Parathyroid adenoma (tissue), 2 donors: Measurements from ENCODE around the gene PLA2G2F.

Source experiments
- H2AFZ ChIP-seq: fragments of 300-600 bp; sonication (generic); one replicate; pipeline ENCODE4 v1.7.0; 2017; ENCODE audit warnings: antibody characterized with exemption, mild to moderate bottlenecking
- H3K27ac ChIP-seq: fragments of 300-600 bp; sonication (generic); one replicate; pipeline ENCODE4 v1.7.0; 2017
- H3K27me3 ChIP-seq: fragments of 300-600 bp; sonication (generic); one replicate; pipeline ENCODE4 v1.7.0; 2017; ENCODE audit warnings: low read length; ENCODE audit not compliant: control insufficient read depth, insufficient read depth
- H3K36me3 ChIP-seq: fragments of 300-600 bp; sonication (generic); one replicate; pipeline ENCODE4 v1.7.0; 2017; ENCODE audit warnings: low read length; ENCODE audit not compliant: control insufficient read depth, insufficient read depth
- H3K4me1 ChIP-seq: fragments of 300-600 bp; sonication (generic); one replicate; pipeline ENCODE4 v1.7.0; 2017; ENCODE audit warnings: control low read depth
- H3K4me2 ChIP-seq: fragments of 300-600 bp; sonication (generic); one replicate; pipeline ENCODE4 v1.7.0; 2017; ENCODE audit warnings: low read length
- H3K4me3 ChIP-seq: fragments of 300-600 bp; sonication (generic); one replicate; pipeline ENCODE4 v1.7.0; 2017; ENCODE audit warnings: low read depth, low read length
- H3K79me2 ChIP-seq: fragments of 300-600 bp; sonication (generic); one replicate; pipeline ENCODE4 v1.7.0; 2017; ENCODE audit warnings: control low read depth
- H3K9ac ChIP-seq: fragments of 300-600 bp; sonication (generic); one replicate; pipeline ENCODE4 v1.7.0; 2017; ENCODE audit warnings: mild to moderate bottlenecking
- H3K9me3 ChIP-seq: fragments of 300-600 bp; sonication (generic); one replicate; pipeline ENCODE4 v1.7.0; 2017; ENCODE audit warnings: low read length; ENCODE audit not compliant: control insufficient read depth
- TF ChIP-seq, protein P1 (sequence below): fragments of 300-600 bp; sonication (generic); IDR thresholded peaks from one replicate; pipeline ENCODE4 v1.7.0; 2017; ENCODE audit warnings: antibody characterized with exemption, mild to moderate bottlenecking
- donor health status: primary hyperparathyroidism.

The PLA2G2F gene

DNA sequence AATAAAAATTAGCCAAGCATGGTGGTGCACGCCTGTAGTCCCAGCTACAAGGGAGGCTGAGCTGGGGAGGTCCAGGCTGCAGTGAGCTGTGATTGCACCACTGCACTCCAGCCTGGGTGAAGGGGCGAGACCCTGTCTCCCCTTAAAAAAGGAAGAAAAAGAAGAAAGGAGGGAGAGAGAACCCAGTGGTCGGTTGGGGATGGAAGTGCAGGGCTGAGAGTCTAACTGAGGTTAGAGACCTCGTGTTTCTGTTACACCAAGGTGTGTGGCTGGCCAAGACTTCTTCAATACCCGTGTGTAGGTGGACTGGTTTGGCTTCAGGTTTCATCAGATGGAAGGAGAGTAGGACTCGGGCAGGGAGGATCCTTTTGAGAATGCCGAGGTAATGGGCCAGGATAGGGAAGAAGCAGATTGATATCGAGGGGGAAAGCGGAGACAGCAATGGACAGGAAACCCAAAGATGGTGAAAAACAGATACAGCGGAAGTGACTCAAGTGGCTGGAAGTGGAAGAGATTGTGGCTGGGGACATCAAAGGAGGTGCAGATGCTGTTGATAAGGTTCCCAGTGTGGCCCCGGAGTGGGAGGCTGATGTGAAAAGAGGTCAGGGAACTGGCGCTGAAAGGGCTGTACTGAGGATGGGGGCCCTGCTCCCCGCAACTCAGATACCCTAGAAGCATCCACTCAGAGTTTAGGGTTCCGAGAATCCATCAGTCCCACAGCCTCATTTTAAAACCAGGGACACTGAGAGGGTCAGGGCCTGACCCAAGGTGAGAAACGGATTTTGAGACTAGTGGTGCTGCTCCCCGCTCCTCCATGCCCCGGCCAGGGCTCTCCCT, 46.1 kb downstream of the PLA2G2F start:
- TF ChIP-seq, protein P1, sequence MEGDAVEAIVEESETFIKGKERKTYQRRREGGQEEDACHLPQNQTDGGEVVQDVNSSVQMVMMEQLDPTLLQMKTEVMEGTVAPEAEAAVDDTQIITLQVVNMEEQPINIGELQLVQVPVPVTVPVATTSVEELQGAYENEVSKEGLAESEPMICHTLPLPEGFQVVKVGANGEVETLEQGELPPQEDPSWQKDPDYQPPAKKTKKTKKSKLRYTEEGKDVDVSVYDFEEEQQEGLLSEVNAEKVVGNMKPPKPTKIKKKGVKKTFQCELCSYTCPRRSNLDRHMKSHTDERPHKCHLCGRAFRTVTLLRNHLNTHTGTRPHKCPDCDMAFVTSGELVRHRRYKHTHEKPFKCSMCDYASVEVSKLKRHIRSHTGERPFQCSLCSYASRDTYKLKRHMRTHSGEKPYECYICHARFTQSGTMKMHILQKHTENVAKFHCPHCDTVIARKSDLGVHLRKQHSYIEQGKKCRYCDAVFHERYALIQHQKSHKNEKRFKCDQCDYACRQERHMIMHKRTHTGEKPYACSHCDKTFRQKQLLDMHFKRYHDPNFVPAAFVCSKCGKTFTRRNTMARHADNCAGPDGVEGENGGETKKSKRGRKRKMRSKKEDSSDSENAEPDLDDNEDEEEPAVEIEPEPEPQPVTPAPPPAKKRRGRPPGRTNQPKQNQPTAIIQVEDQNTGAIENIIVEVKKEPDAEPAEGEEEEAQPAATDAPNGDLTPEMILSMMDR: no peak
- Histone ChIP-seq H3K4me3 (peak overlapping the region; percentile 20), H3K27ac (peak overlapping the region; percentile 80)

DNA sequence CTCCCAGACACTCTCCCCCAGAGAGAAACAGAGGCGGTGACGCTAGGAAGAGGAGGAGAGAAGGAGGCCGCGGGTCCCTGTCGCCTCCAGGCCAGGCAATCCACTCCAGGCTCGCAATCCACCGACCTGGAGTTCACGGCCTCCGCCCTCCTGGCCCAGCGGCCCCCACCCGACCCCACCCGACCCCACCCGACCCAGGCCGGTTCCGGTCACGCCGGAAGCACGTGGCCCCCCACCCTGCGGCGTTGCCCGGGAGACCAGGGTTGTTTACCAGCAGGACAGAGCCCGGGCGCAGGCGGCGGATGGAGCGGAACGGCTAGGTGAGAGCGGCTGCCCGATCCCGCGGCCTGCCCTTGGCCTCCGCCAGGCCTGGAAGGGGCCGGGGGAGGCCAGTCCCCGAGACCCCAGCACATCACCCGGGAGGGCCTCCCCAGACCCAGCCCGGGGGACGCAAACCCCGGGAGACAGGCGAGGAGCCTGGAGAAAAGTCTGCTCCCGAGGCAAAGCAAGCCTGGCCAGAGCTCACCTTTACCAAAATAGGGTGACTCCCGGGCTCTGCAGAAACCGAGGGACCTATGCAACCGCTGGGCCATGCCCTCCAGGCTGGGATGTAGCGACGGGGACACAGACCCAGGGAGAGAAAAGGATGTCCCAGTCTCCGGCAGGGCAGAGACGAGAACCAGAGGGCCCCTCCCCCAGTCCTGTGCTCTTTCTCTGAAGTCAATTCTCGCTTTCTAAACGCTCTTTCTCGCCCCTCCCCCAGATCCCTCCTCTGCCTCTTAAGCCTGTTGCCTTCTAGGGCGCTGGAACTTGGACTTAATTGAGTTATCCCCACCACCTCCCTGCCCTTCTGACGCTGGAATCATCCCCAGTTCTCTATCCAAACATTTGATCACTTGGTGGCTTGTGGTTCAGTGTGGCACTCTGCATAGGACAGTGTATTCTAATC, 47.0 kb downstream of the PLA2G2F start, which contains the start of the genes PLA2G2C and UBXN10:
PLA2G2C (minus strand) TSS at position 685 of the 949 bp plus-strand sequence. CDS start 9,155 bp downstream, outside the sequence.
UBXN10 (plus strand) TSS at position 263 of the 949 bp plus-strand sequence. CDS start 4,466 bp downstream, outside the sequence.
- H3K4me3 ChIP-seq: peak within 1 kb of the TSS; percentile 83
- peaks cover 6% of the 10 kb centered on the region for H3K4me1 ChIP-seq
- H3K9ac ChIP-seq: peak within 1 kb of the TSS; percentile 17
- H3K9me3 ChIP-seq: no peaks in the 10 kb centered on the region
- no peaks in the 10 kb centered on the region for H3K27me3 ChIP-seq
- peak within 1 kb of the TSS; percentile 100 for H3K4me2 ChIP-seq
- H3K36me3 ChIP-seq: no peaks in the 10 kb centered on the region
- peak within 1 kb of the TSS; percentile 80 for H3K27ac ChIP-seq
- peak within 1 kb of the TSS; percentile 81 for H2AFZ ChIP-seq
- TF ChIP-seq, protein P1: no peak
- H3K79me2 ChIP-seq: no peaks in the 10 kb centered on the region

More for the DNA sequence above, 46.1 kb downstream of the PLA2G2F start:
- Histone ChIP-seq H3K4me2 (peak overlapping the region; percentile 68), H3K27me3 (no peaks in the 10 kb centered on the region), H3K79me2 (no peaks in the 10 kb centered on the region), H3K4me1 (peaks cover 6% of the 10 kb centered on the region), H2AFZ (peak overlapping the region; percentile 52), H3K36me3 (no peaks in the 10 kb centered on the region), H3K9me3 (no peaks in the 10 kb centered on the region), H3K9ac (no peak overlapping the region)

DNA sequence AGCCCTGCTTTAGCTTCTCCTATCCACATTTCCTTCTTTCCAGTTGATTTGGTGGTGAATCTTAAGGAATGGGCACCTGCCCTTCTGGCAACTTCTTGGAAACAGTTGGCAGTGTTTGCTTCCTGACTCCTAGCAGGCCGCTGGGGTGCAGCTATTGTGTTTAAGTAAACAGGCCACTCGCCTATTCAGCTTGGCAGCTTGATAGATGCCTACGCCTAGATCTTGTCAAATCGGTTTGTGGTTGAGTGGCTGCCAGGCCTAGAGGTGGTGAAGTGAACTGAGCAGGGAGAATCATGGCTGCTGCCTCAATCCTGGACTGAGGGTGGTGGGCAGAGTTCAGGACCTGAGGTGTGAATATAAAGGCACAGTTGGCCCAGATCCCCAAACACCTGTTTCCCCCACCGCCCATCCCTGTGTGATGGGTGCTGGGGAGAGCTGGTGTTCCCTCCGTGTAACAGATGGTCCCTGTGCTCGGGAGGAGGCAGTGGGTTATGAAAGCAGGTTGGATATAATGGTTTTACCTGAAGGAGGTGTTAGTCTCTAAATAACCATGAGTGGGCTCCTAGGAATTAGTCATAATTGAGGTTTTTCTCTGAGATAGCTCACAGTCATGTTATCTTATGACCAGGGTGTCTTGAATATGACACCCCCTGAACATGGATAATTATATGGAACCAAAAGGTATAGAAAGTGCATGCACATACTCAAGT, 48.1 kb downstream of the PLA2G2F start:
- H3K27me3 ChIP-seq: no peaks in the 10 kb centered on the region

DNA sequence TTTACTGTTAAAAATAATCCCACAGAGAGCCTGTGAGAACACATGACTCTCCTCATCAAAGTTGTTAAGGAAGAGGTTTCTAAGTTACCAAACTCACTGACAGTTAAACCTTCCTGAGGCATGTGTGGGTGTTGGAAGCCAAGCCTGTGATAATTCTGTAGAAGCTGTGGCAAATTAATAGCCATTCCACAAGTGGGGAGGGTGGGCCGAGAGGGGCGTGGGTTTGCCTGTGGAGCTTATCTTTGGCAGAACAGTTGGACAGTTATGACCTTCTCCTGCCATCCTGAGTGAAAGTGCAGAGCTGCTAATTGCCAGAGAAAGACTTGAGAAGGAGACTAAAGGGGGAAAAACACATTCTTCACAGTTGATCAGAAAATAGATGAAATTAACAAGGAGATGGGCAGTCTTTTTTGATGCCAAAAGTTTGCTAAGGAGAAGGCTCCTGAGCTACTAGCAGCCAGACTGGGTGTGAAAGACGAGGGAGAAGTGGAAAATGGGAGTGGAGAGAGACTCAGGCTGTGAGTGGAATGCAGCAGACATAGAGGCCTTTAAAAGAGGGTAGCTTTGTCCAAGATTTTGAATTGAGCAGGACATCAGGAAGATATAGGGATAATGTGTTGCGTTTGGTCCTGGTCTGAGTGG, 48.8 kb downstream of the PLA2G2F start:
- H3K27me3 ChIP-seq: no peaks in the 10 kb centered on the region
- H3K9me3 ChIP-seq: no peaks in the 10 kb centered on the region
- no peaks in the 10 kb centered on the region for H3K36me3 ChIP-seq
- H3K27ac ChIP-seq: no peak overlapping the region
- no peak overlapping the region for H3K9ac ChIP-seq
- no peak overlapping the region for H2AFZ ChIP-seq
- H3K79me2 ChIP-seq: no peaks in the 10 kb centered on the region
- TF ChIP-seq, protein P1: no peak
- H3K4me1 ChIP-seq: peaks cover 6% of the 10 kb centered on the region
- no peak overlapping the region for H3K4me3 ChIP-seq
- no peak overlapping the region for H3K4me2 ChIP-seq

More for the DNA sequence above, 48.1 kb downstream of the PLA2G2F start:
- no peak overlapping the region for H3K9ac ChIP-seq
- H3K27ac ChIP-seq: peak overlapping the region; percentile 80
- TF ChIP-seq, protein P1: no peak
- H3K4me1 ChIP-seq: peaks cover 6% of the 10 kb centered on the region
- no peaks in the 10 kb centered on the region for H3K9me3 ChIP-seq
- no peak overlapping the region for H2AFZ ChIP-seq
- peak overlapping the region; percentile 100 for H3K4me2 ChIP-seq
- no peaks in the 10 kb centered on the region for H3K79me2 ChIP-seq
- H3K36me3 ChIP-seq: no peaks in the 10 kb centered on the region
- H3K4me3 ChIP-seq: peak overlapping the region; percentile 83
